Body of pancreas (tissue), 4 donors: Measurements from ENCODE around the gene COL15A1.

Experiments
- CTCF ChIP-seq, 7 experiments: fragments of 450-650 bp in 4 of 7; fragments of 200-600 bp in 3 of 7; sonication (generic) in 3 of 7; IDR thresholded peaks; one replicate each; pipeline ENCODE4 v1.5.1; 2016 to 2019; ENCODE audit warnings: antibody characterized with exemption in 7 of 7
- POLR2A ChIP-seq, 3 donors: fragments of 450-650 bp; IDR thresholded peaks; one replicate each; pipeline ENCODE4 v1.6.1; 2016; ENCODE audit warnings: antibody characterized with exemption in 3 of 3, mild to moderate bottlenecking in 2 of 3

GRCh38 chr9:99119976-99120655 is 176.4 kb downstream of the COL15A1 start:
- TF ChIP-seq CTCF (IDR thresholded peaks at IDR 0.05) (no peak), POLR2A (IDR thresholded peaks at IDR 0.05) (no peak)
